Neural cell (in vitro differentiated cells): ENCODE results near the gene SMIM14. TPM values are rescaled to one million over a fixed set of nuclear protein-coding genes. Genes with fewer than 3 reads are reported as not detected.

Experiments used
- H2AFZ ChIP-seq: fragments of 200-600, 300-800 bp; sonication (generic), shearing (Covaris generic); 2 replicates; pipeline ENCODE4 v1.6.0; 2014; ENCODE audit warnings: low read depth, mild to moderate bottlenecking, antibody characterized with exemption, low read length, moderate library complexity
- H3F3A ChIP-seq: fragments of 200-600 bp; shearing (Covaris generic); 2 replicates; pipeline ENCODE4 v1.6.1; 2016; ENCODE audit warnings: mild to moderate bottlenecking, moderate library complexity, mixed read lengths, antibody characterized with exemption, low read length; ENCODE audit not compliant: insufficient read depth, poor library complexity, severe bottlenecking
- H3K27ac ChIP-seq: fragments of 200-600, 300-800 bp; sonication (generic), shearing (Covaris generic); 2 replicates; pipeline ENCODE4 v1.5.1; 2014; ENCODE audit warnings: mild to moderate bottlenecking, low read length, moderate library complexity
- H3K27me3 ChIP-seq: fragments of 300-800, 200-600 bp; sonication (generic), shearing (Covaris generic); 2 replicates; pipeline ENCODE4 v1.6.0; 2014; ENCODE audit warnings: mild to moderate bottlenecking, low read depth, low read length, moderate library complexity; ENCODE audit not compliant: insufficient read depth
- H3K36me3 ChIP-seq: fragments of 300-800, 200-600 bp; sonication (generic), shearing (Covaris generic); 2 replicates; pipeline ENCODE4 v1.5.1; 2014; ENCODE audit warnings: mild to moderate bottlenecking, antibody characterized with exemption, low read length, moderate library complexity; ENCODE audit not compliant: insufficient read depth
- H3K4me2 ChIP-seq: fragments of 300-800, 200-600 bp; sonication (generic), shearing (Covaris generic); 2 replicates; pipeline ENCODE4 v1.6.0; 2014; ENCODE audit warnings: mild to moderate bottlenecking, low read length
- H3K4me3 ChIP-seq: fragments of 300-800, 200-600 bp; sonication (generic), shearing (Covaris generic); 2 replicates; pipeline ENCODE4 v1.5.1; 2014; ENCODE audit warnings: mild to moderate bottlenecking, low read length, moderate library complexity
- H3K79me2 ChIP-seq: fragments of 200-600 bp; shearing (Covaris generic); replicated peaks from 2 replicates; pipeline ENCODE4 v1.6.0; 2014; ENCODE audit warnings: mild to moderate bottlenecking, low read length, moderate library complexity; ENCODE audit not compliant: insufficient read depth
- H3K9ac ChIP-seq: fragments of 300-800, 200-600 bp; sonication (generic), shearing (Covaris generic); 2 replicates; pipeline ENCODE4 v1.6.1; 2016; ENCODE audit warnings: mild to moderate bottlenecking, low read length, mixed read lengths
- H3K9me2 ChIP-seq: fragments of 200-600 bp; shearing (Covaris generic); 2 replicates; pipeline ENCODE4 v1.6.1; 2016; ENCODE audit warnings: mild to moderate bottlenecking, low read length, mixed read lengths; ENCODE audit not compliant: insufficient read depth
- H3K9me3 ChIP-seq: fragments of 200-600, 300-800 bp; sonication (generic), shearing (Covaris generic); 2 replicates; pipeline ENCODE4 v1.6.1; 2016; ENCODE audit warnings: mild to moderate bottlenecking, mixed run types, low read length, moderate library complexity, mixed read lengths
- H4K20me1 ChIP-seq: fragments of 200-600 bp; shearing (Covaris generic); 2 replicates; pipeline ENCODE4 v1.6.1; 2016; ENCODE audit warnings: mild to moderate bottlenecking, mixed run types; ENCODE audit not compliant: insufficient read depth
- CTCF ChIP-seq: fragments of 450-650 bp; IDR thresholded peaks from 2 replicates; pipeline ENCODE4 v1.5.1; 2014; ENCODE audit warnings: antibody characterized with exemption, mild to moderate bottlenecking, moderate library complexity; ENCODE audit not compliant: poor library complexity, severe bottlenecking
- EP300 ChIP-seq: fragments of 450-650 bp; conservative IDR thresholded peaks from 2 replicates; pipeline ENCODE4 v1.6.1; 2014; ENCODE audit warnings: antibody characterized with exemption, mild to moderate bottlenecking, moderate library complexity; ENCODE audit not compliant: poor library complexity, severe bottlenecking
- EZH2 ChIP-seq: fragments of 200-600, 300-800 bp; shearing (Covaris generic), sonication (generic); IDR thresholded peaks from 2 replicates; pipeline ENCODE4 v1.6.1; 2014; ENCODE audit warnings: antibody characterized with exemption, low read length, borderline replicate concordance, mild to moderate bottlenecking; ENCODE audit not compliant: insufficient read depth, poor library complexity, severe bottlenecking
- MXI1 ChIP-seq: fragments of 450-650 bp; conservative IDR thresholded peaks from 2 replicates; pipeline ENCODE4 v1.6.1; 2014; ENCODE audit warnings: antibody characterized with exemption, mild to moderate bottlenecking; ENCODE audit not compliant: poor library complexity, severe bottlenecking
- POLR2AphosphoS5 ChIP-seq: IDR thresholded peaks from 2 replicates; pipeline ENCODE4 v1.6.1; 2012
- RAD21 ChIP-seq: fragments of 450-650 bp; conservative IDR thresholded peaks from 2 replicates; pipeline ENCODE4 v1.6.1; 2014; ENCODE audit warnings: antibody characterized with exemption, mild to moderate bottlenecking, moderate library complexity
- REST ChIP-seq: IDR thresholded peaks from 2 replicates; pipeline ENCODE4 v1.6.1; 2012; ENCODE audit warnings: borderline replicate concordance
- SMC3 ChIP-seq: fragments of 450-650 bp; conservative IDR thresholded peaks from 2 replicates; pipeline ENCODE4 v1.6.1; 2014; ENCODE audit warnings: antibody characterized with exemption, mild to moderate bottlenecking, moderate library complexity; ENCODE audit not compliant: poor library complexity
- TAF1 ChIP-seq: IDR thresholded peaks from 2 replicates; pipeline ENCODE4 v1.6.1; 2012; ENCODE audit warnings: low read depth
- polyA plus RNA-seq: library from polyadenylated mRNA; depleted of rRNA; stranded (reverse); fragments of >200 nt; gene quantifications from 2 replicates; pipeline ENCODE4 v1.2.3, GENCODE V29; 2014

SMIM14 gene
- polyA plus RNA-seq, 1 donor from 2014 or later, result 55.6 TPM

- Histone ChIP-seq H3K9me2 (no peaks in the 10 kb centered on the region), H4K20me1 (no peaks in the 10 kb centered on the region), H3K4me3 (no peak overlapping the region), H3K9me3 (no peaks in the 10 kb centered on the region), H3K4me2 (no peak overlapping the region), H2AFZ (no peak overlapping the region), H3K27me3 (no peaks in the 10 kb centered on the region), H3K79me2 (peaks cover 4% of the 10 kb centered on the region), H3F3A (no peaks in the 10 kb centered on the region), H3K9ac (no peak overlapping the region), H3K36me3 (no peaks in the 10 kb centered on the region), H3K27ac (no peak overlapping the region)
- TF ChIP-seq TAF1, result no peak
- no peak for TF ChIP-seq POLR2AphosphoS5
These were observed 128.2 kb downstream of the SMIM14 start for GRCh38 chr4:39510348-39510929.

- no peaks in the 10 kb centered on the region for H3K9me3 ChIP-seq
- H3K27ac ChIP-seq, result no peak overlapping the region
- peaks cover 3% of the 10 kb centered on the region for H3K36me3 ChIP-seq
- H3K4me2 ChIP-seq, result no peak overlapping the region
- H3F3A ChIP-seq, result no peaks in the 10 kb centered on the region
- H3K79me2 ChIP-seq, result no peaks in the 10 kb centered on the region
- no peak overlapping the region for H3K4me3 ChIP-seq
- no peaks in the 10 kb centered on the region for H4K20me1 ChIP-seq
- no peak overlapping the region for H2AFZ ChIP-seq
- no peak overlapping the region for H3K9ac ChIP-seq
- no peaks in the 10 kb centered on the region for H3K9me2 ChIP-seq
- no peaks in the 10 kb centered on the region for H3K27me3 ChIP-seq
- TF ChIP-seq POLR2AphosphoS5 (no peak), RAD21 (no peak), SMC3 (no peak), REST (no peak), TAF1 (no peak), CTCF (no peak), MXI1 (no peak), EP300 (no peak), EZH2 (no peak)
These were observed 133.1 kb downstream of the SMIM14 start for GRCh38 chr4:39505581-39505980.

- Histone ChIP-seq H2AFZ (no peak overlapping the region), H3K9ac (no peak overlapping the region), H3K9me3 (no peaks in the 10 kb centered on the region), H3K79me2 (no peaks in the 10 kb centered on the region), H3K27ac (no peak overlapping the region), H3K9me2 (no peaks in the 10 kb centered on the region), H3F3A (no peaks in the 10 kb centered on the region), H3K4me3 (no peak overlapping the region), H3K4me2 (no peak overlapping the region), H3K27me3 (no peaks in the 10 kb centered on the region), H3K36me3 (peaks cover 3% of the 10 kb centered on the region), H4K20me1 (no peaks in the 10 kb centered on the region)
- TF ChIP-seq CTCF (no peak), TAF1 (no peak), MXI1 (no peak), EP300 (no peak), REST (no peak), SMC3 (no peak), RAD21 (no peak), POLR2AphosphoS5 (no peak), EZH2 (no peak)
These were observed 134.1 kb downstream of the SMIM14 start for GRCh38 chr4:39504538-39504937.
